Measurements from ENCODE around the gene RAB9B. TPM values are rescaled to one million over a fixed set of nuclear protein-coding genes. Genes with fewer than 3 reads are reported as not detected.
A peak's percentile ranks its signal among the peaks of the same experiment; 100 is the strongest.

RAB9B gene
- total RNA-seq, 1 donor from 2014 or later, result 2.7 TPM

GRCh38 chrX:103781062-103781402 is 51.0 kb downstream of the RAB9B start:
- DNase-seq (ENCODE audit: low spot score), result no peak
- Mint-ChIP-seq H3K4me1 (ENCODE audit: low read depth) (peaks cover 19% of the 10 kb centered on the region), H3K27me3 (ENCODE audit: low read depth) (no peaks in the 10 kb centered on the region), H3K4me3 (ENCODE audit: unreplicated experiment) (no peak overlapping the region), H3K9me3 (ENCODE audit: low read depth) (no peaks in the 10 kb centered on the region), H3K36me3 (ENCODE audit: low read depth) (no peaks in the 10 kb centered on the region), H3K27ac (ENCODE audit: unreplicated experiment) (no peak overlapping the region)
- TF ChIP-seq CTCF (IDR thresholded peaks at IDR 0.05), result no peak

- H3K27me3 Mint-ChIP-seq (ENCODE audit: low read depth), result no peaks in the 10 kb centered on the region
- H3K4me1 Mint-ChIP-seq (ENCODE audit: low read depth), result peaks cover 19% of the 10 kb centered on the region
- H3K9me3 Mint-ChIP-seq (ENCODE audit: low read depth), result no peaks in the 10 kb centered on the region
- H3K4me3 Mint-ChIP-seq (ENCODE audit: unreplicated experiment), result no peak overlapping the region
- no peak for DNase-seq (ENCODE audit: low spot score)
- H3K27ac Mint-ChIP-seq (ENCODE audit: unreplicated experiment), result no peak overlapping the region
- no peaks in the 10 kb centered on the region for H3K36me3 Mint-ChIP-seq (ENCODE audit: low read depth)
- no peak for TF ChIP-seq CTCF (IDR thresholded peaks at IDR 0.05)
Measured at GRCh38 chrX:103780336-103781061, 51.6 kb downstream of the RAB9B start.

GRCh38 chrX:103779141-103779789 is 52.8 kb downstream of the RAB9B start:
- H3K27ac Mint-ChIP-seq (ENCODE audit: unreplicated experiment), result no peak overlapping the region
- H3K4me3 Mint-ChIP-seq (ENCODE audit: unreplicated experiment), result no peak overlapping the region
- H3K36me3 Mint-ChIP-seq (ENCODE audit: low read depth), result no peaks in the 10 kb centered on the region
- DNase-seq (ENCODE audit: low spot score), result no peak
- no peak for TF ChIP-seq CTCF (IDR thresholded peaks at IDR 0.05)
- H3K27me3 Mint-ChIP-seq (ENCODE audit: low read depth), result no peaks in the 10 kb centered on the region
- H3K9me3 Mint-ChIP-seq (ENCODE audit: low read depth), result no peaks in the 10 kb centered on the region
- H3K4me1 Mint-ChIP-seq (ENCODE audit: low read depth), result peaks cover 19% of the 10 kb centered on the region

GRCh38 chrX:103776546-103776945 is 55.5 kb downstream of the RAB9B start, which contains the start of gene PLP1:
Gene PLP1 (plus strand): TSS chrX:103776840. CDS start chrX:103776996, 156 bp downstream.
- H3K4me3 Mint-ChIP-seq (ENCODE audit: unreplicated experiment), result no peak within 1 kb of the TSS
- no peaks in the 10 kb centered on the region for H3K9me3 Mint-ChIP-seq (ENCODE audit: low read depth)
- no peak within 1 kb of the TSS for H3K27ac Mint-ChIP-seq (ENCODE audit: unreplicated experiment)
- no peak for TF ChIP-seq CTCF (IDR thresholded peaks at IDR 0.05)
- H3K27me3 Mint-ChIP-seq (ENCODE audit: low read depth), result no peaks in the 10 kb centered on the region
- H3K4me1 Mint-ChIP-seq (ENCODE audit: low read depth), result peaks cover 19% of the 10 kb centered on the region
- no peak for DNase-seq (ENCODE audit: low spot score)
- no peaks in the 10 kb centered on the region for H3K36me3 Mint-ChIP-seq (ENCODE audit: low read depth)

- H3K4me1 Mint-ChIP-seq (ENCODE audit: low read depth), result peaks cover 12% of the 10 kb centered on the region
- peak; percentile 77 for TF ChIP-seq CTCF (IDR thresholded peaks at IDR 0.05)
- H3K4me3 Mint-ChIP-seq (ENCODE audit: unreplicated experiment), result no peak overlapping the region
- H3K36me3 Mint-ChIP-seq (ENCODE audit: low read depth), result no peaks in the 10 kb centered on the region
- no peaks in the 10 kb centered on the region for H3K9me3 Mint-ChIP-seq (ENCODE audit: low read depth)
- H3K27ac Mint-ChIP-seq (ENCODE audit: unreplicated experiment), result no peak overlapping the region
- no peak for DNase-seq (ENCODE audit: low spot score)
- H3K27me3 Mint-ChIP-seq (ENCODE audit: low read depth), result no peaks in the 10 kb centered on the region
Measured at GRCh38 chrX:103774070-103774642, 57.9 kb downstream of the RAB9B start.
